MV-4-11 (cell line): Measurements from ENCODE around the gene TTC23L.
"Not testable (repeated sequence)": the region's sequence is repeated elsewhere in the genome, so short reads cannot be mapped to it uniquely, and the experiment has no call there.

Source experiments
- DNase-seq: peaks from one replicate; lab custom pipeline; 2025; lab: John Stamatoyannopoulos, UW

Gene TTC23L

GRCh38 chr5:34838785-34839714 is at the start of gene TTC23L:
Gene TTC23L, plus strand, starts transcription at chr5:34839164. Its CDS starts 1,508 bp downstream, at chr5:34840672.
- DNase-seq: peak; percentile 60

GRCh38 chr5:34789639-34790038 is 49.3 kb upstream of the TTC23L start:
- no peak for DNase-seq

DNA sequence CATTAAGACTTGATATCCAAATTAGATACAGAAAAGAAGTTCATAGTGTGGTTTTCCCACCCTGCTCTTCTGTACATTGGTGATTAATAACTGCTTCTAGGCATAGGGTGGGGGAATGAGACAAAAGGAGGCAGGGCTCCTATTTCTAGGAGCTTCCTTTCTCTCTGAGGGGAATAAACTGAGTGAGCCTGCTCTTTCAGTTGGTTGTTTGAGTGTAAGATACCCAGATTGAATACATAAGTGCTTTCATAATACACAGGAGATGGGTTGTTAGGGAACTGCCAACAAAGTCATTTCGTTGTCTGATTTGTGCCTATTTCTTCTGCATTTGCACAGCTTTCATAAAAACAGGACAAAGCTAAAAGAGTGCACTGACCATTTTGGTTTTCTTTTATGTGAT is 48.9 kb upstream of the TTC23L start:
- no peak for DNase-seq

- no peak for DNase-seq
These were observed 47.2 kb upstream of the TTC23L start for GRCh38 chr5:34791761-34792244.

DNA sequence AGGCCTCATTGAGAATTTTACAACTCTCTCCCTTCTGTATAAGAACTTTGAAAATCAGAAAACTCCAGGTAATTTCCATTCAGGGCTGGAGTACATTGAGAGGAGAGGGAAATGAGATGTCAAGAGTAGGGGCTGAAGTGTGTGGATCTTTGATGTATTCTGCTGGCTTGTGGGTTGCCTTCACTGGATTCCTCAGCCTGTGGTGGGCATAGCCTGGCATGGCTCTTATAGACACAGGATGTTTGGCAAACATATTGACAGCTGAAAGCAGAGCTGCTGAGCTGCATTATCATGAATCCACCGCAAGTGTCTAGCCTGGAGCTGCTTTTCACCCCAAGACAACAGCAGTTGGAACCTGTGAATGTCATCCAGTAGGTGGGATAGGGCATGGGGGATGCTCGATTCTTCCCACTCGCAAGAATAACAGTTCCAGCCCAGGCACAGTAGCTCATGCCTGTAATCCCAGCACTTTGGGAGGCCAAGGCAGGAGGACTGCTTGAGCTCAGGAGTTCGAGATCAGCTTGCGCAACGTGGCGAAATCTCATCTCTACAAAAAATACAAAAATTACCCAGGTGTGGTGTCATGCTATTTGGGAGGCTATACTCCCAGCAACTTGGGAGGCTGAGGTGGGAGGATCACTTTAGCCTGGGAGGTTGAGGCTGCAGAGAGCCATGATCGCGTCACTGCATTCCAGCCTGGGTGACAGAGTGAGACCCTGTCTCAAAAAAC is 36.0 kb upstream of the TTC23L start:
- no peak for DNase-seq

GRCh38 chr5:34803974-34804732 is 34.8 kb upstream of the TTC23L start:
- DNase-seq: peak; percentile 86

DNA sequence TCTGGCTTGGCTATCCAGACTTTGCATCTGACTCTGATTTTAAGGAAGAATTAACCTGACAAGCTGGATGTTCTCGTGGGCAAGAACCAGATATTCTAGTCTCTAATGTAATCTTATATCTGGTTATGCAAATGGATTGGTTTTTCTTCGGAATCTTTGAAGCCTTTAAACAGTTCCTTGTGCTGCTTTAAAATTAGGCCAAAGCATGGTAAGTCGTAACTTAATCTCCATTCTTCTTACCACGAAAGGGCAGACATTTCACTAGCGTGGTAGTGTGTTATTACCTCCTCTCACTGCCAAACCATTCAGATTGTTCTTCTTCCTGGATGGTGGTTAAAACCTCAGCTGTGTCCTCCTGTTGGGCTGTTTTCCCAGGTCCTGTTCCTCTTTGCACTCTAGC is 34.1 kb upstream of the TTC23L start:
- DNase-seq: peak; percentile 15

- no peak for DNase-seq
These were observed 32.4 kb upstream of the TTC23L start for GRCh38 chr5:34806532-34806931.

DNA sequence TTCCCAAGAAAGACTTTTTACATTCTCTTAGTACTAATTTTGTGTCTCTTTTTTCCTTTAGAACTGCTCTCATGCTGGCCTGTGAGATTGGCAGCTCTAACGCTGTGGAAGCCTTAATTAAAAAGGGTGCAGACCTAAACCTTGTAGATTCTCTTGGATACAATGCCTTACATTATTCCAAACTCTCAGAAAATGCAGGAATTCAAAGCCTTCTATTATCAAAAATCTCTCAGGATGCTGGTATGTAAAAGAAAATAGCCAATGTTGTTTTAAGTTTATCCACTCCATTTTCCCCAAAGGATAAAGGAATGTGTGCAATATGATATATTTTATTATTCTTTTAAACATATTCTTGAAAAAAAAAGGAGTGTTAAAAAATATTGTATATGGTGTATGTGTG is 27.3 kb upstream of the TTC23L start:
- DNase-seq: no peak

- no peak for DNase-seq
These were observed 25.5 kb upstream of the TTC23L start for GRCh38 chr5:34813509-34813908.

DNA sequence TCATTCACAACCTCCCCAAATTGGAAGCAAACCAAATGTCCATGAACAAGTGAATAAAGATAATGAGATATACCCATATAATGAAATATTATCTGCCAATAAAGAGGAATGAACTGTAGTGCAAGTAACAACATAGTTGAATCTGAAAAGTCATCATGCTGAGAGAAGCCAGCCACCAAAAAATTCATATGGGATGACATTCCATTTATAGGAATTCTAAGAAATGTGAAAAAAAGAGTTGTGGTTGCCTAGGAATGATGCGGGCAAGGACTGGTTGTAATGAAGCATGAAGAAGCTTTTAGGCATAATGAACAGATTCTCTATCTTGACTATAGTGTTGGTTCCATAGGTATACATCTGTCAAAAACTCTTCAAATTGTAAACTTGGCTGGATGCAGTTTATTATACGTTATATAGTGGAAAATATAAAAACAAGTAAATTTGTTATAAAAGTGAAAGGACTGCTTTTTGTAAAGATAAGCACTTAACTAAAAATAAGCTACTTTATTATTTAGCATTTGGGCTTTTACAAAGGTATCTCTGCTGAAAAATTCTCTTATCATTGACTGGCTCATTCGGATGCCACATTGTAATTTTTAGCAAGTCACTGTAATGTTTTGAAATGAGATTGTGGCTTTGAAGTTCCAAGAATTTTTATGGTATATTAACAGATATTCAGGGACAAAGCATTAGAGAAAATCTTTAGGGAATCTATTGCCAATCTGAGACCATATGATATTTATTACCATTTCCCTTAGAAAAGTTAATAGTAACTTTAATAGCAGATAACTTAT is 21.2 kb upstream of the TTC23L start:
- no peak for DNase-seq

GRCh38 chr5:34818717-34819116 is 20.2 kb upstream of the TTC23L start:
- no peak for DNase-seq

GRCh38 chr5:34820593-34820992 is 18.4 kb upstream of the TTC23L start:
- no peak for DNase-seq

DNA sequence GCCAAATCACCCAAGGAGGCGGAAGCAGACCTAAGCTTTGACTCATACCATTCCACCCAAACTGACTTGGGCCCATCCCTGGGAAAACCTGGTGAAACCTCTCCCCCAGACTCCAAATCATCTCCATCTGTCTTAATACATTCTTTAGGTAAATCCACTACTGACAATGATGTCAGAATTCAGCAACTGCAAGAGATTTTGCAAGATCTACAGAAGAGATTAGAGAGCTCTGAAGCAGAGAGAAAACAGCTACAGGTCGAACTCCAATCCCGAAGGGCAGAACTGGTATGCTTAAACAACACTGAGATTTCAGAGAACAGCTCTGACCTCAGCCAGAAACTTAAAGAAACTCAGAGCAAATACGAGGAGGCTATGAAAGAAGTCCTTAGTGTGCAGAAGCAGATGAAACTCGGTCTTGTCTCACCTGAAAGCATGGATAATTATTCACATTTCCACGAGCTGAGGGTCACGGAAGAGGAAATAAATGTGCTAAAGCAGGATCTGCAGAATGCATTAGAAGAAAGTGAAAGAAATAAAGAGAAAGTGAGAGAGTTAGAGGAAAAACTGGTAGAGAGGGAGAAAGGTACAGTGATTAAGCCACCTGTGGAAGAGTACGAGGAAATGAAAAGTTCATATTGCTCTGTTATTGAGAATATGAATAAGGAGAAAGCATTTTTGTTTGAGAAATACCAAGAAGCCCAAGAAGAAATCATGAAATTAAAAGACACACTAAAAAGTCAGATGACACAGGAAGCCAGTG is 15.8 kb upstream of the TTC23L start:
- no peak for DNase-seq

- DNase-seq: no peak
These were observed 12.6 kb upstream of the TTC23L start for GRCh38 chr5:34826347-34826746.

GRCh38 chr5:34827588-34828506 is 11.1 kb upstream of the TTC23L start:
- DNase-seq: no peak

DNA sequence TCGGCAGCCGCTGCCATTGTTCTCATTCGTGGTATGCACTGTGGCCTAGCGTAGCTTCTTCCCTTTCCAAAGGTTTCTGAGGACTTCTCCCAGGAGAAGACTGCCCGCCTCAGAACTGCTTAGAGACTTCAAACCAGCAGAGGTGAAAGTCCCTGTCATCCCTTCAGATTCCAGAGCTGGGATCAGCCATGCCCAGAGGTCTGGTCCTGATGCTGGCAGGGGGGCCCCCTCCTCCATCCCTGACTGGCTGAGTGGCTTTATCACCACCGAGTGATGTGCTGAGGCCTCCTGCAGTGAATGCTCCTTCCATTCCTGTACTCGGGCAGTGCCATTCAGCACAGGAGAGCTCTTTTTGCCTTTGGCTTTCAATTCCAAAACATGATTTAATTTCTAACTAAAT is 8.1 kb upstream of the TTC23L start:
- not testable (repeated sequence) for DNase-seq

GRCh38 chr5:34831303-34831702 is 7.7 kb upstream of the TTC23L start:
- DNase-seq: no peak

DNA sequence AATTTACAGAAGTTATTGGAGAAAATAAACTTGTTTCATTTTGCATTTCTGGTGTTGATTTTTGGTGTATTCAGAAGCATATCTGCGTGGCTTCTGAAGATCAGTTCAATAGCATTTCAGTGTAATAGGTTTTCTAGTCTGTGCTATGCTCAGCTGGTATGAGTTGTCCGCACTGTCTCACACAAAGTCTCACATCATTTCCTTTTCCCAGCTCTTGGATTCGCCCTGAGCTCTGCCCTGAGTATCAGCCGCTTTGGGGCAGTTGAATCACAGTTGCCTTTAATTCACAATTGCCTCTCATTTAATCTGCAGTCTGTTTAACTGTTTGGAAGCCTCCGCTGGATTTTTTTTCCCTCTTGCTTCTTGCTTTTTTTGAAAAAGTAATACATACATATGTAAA is 6.4 kb upstream of the TTC23L start:
- no peak for DNase-seq

- DNase-seq: no peak
These were observed 5.9 kb upstream of the TTC23L start for GRCh38 chr5:34833090-34833489.
